OCI-LY1 (cell line): ENCODE data around the gene C10orf95.

Experiments used
- H2AFZ ChIP-seq: fragments of 200-600 bp; sonication (generic), shearing (Covaris generic); 2 replicates; pipeline ENCODE4 v1.6.0; 2014; ENCODE audit warnings: antibody characterized with exemption, mild to moderate bottlenecking, low read length
- H3F3A ChIP-seq: fragments of 200-600 bp; sonication (generic), shearing (Covaris generic); 2 replicates; pipeline ENCODE4 v1.6.0; 2014; ENCODE audit warnings: mild to moderate bottlenecking, antibody characterized with exemption, low read length, moderate library complexity; ENCODE audit not compliant: insufficient read depth
- H3K27ac ChIP-seq: fragments of 200-600 bp; sonication (generic); 2 replicates; pipeline ENCODE4 v1.5.1; 2014; ENCODE audit warnings: low read length, mixed run types, mild to moderate bottlenecking, low read depth; ENCODE audit not compliant: poor library complexity, severe bottlenecking
- H3K27me3 ChIP-seq: fragments of 200-600 bp; sonication (generic); 2 replicates; pipeline ENCODE4 v1.6.0; 2014; ENCODE audit warnings: antibody characterized with exemption, mild to moderate bottlenecking, low read length, moderate library complexity; ENCODE audit not compliant: insufficient read depth
- H3K36me3 ChIP-seq: fragments of 200-600 bp; sonication (generic); 2 replicates; pipeline ENCODE4 v1.6.1; 2014; ENCODE audit warnings: mild to moderate bottlenecking, antibody characterized with exemption, low read length, moderate library complexity, mixed read lengths; ENCODE audit not compliant: insufficient read depth
- H3K4me1 ChIP-seq: fragments of 200-600 bp; sonication (generic); 2 replicates; pipeline ENCODE4 v1.5.1; 2014; ENCODE audit warnings: mild to moderate bottlenecking, low read length, moderate library complexity; ENCODE audit not compliant: insufficient read depth, severe bottlenecking
- H3K4me2 ChIP-seq: fragments of 200-600 bp; sonication (generic), shearing (Covaris generic); 2 replicates; pipeline ENCODE4 v1.6.1; 2014; ENCODE audit warnings: low read length
- H3K4me3 ChIP-seq: fragments of 200-600 bp; sonication (generic); 2 replicates; pipeline ENCODE4 v1.5.1; 2014; ENCODE audit warnings: low read length, low read depth, mild to moderate bottlenecking, mixed read lengths; ENCODE audit not compliant: poor library complexity, severe bottlenecking
- H3K79me2 ChIP-seq: fragments of 200-600 bp; shearing (Covaris generic); 2 replicates; pipeline ENCODE4 v1.6.1; 2016; ENCODE audit warnings: mixed run types, low read length, mixed read lengths; ENCODE audit not compliant: insufficient read depth
- H3K9ac ChIP-seq: fragments of 200-600 bp; sonication (generic), shearing (Covaris generic); 2 replicates; pipeline ENCODE4 v1.6.1; 2014; ENCODE audit warnings: mild to moderate bottlenecking, low read length, mixed read lengths
- H3K9me2 ChIP-seq: fragments of 200-600 bp; sonication (generic), shearing (Covaris generic); 2 replicates; pipeline ENCODE4 v1.6.1; 2014; ENCODE audit warnings: low read depth, mild to moderate bottlenecking, low read length, mixed read lengths
- H3K9me3 ChIP-seq: fragments of 200-600 bp; shearing (Covaris generic); 2 replicates; pipeline ENCODE4 v1.6.1; 2014; ENCODE audit warnings: low read length, mixed read lengths
- H4K20me1 ChIP-seq: fragments of 200-600 bp; sonication (generic), shearing (Covaris generic); 2 replicates; pipeline ENCODE4 v1.6.0; 2016; ENCODE audit warnings: mild to moderate bottlenecking, low read length; ENCODE audit not compliant: insufficient read depth
- CTCF ChIP-seq: fragments of 200-600 bp; sonication (generic), shearing (Covaris generic); IDR thresholded peaks from 2 replicates; pipeline ENCODE4 v1.5.1; 2017; ENCODE audit warnings: mild to moderate bottlenecking, antibody characterized with exemption, low read length, moderate library complexity, mixed read lengths
- EZH2 ChIP-seq: fragments of 200-600 bp; sonication (generic), shearing (Covaris generic); IDR thresholded peaks from 2 replicates; pipeline ENCODE4 v1.8.0; 2017; ENCODE audit warnings: borderline replicate concordance, mixed run types, mild to moderate bottlenecking, antibody characterized with exemption, low read length, moderate library complexity, mixed read lengths

Gene C10orf95

DNA sequence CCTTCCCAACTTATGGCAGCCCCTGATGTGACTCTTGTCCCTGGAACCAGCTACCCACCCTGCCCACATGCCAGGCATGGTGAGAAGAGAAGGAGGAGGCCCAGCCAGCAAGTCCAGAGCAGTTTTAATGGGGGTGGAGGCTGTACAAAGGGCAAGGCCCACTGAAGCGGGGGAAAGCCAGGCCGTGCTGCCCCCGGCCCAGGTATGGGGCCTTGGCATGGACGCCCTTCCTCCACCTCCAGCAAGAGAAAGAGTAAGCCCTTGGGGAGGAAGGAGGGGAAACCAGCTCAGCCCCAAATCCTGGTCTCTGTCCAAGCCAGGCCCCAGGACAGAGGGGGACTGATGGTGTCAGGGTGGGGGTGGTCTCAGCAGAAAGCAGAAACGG, 48.8 kb downstream of the C10orf95 start:
- H3K9me2 ChIP-seq: no peaks in the 10 kb centered on the region
- H3K4me3 ChIP-seq: no peak overlapping the region
- TF ChIP-seq EZH2 (no peak), CTCF (no peak)
- no peak overlapping the region for H3K9ac ChIP-seq
- no peaks in the 10 kb centered on the region for H3K9me3 ChIP-seq
- peaks cover 8% of the 10 kb centered on the region for H3K4me1 ChIP-seq
- no peak overlapping the region for H3K4me2 ChIP-seq
- no peak overlapping the region for H3K27ac ChIP-seq
- H4K20me1 ChIP-seq: no peaks in the 10 kb centered on the region
- H3K27me3 ChIP-seq: no peaks in the 10 kb centered on the region
- no peak overlapping the region for H2AFZ ChIP-seq
- no peaks in the 10 kb centered on the region; the same call in 1 of the 2 replicates for H3K36me3 ChIP-seq
- H3F3A ChIP-seq: no peaks in the 10 kb centered on the region
- H3K79me2 ChIP-seq: no peaks in the 10 kb centered on the region

- H3K79me2 ChIP-seq: no peaks in the 10 kb centered on the region
- no peak overlapping the region for H3K27ac ChIP-seq
- H3K4me3 ChIP-seq: no peak overlapping the region
- no peak for TF ChIP-seq EZH2
- no peak for TF ChIP-seq CTCF
- H2AFZ ChIP-seq: no peak overlapping the region
- H3K36me3 ChIP-seq: no peaks in the 10 kb centered on the region; the same call in 1 of the 2 replicates
- H3K9ac ChIP-seq: no peak overlapping the region
- peaks cover 9% of the 10 kb centered on the region for H3K4me1 ChIP-seq
- H3K27me3 ChIP-seq: no peaks in the 10 kb centered on the region
- H3F3A ChIP-seq: no peaks in the 10 kb centered on the region
- no peak overlapping the region for H3K4me2 ChIP-seq
- H3K9me3 ChIP-seq: no peaks in the 10 kb centered on the region
- H3K9me2 ChIP-seq: no peaks in the 10 kb centered on the region
- no peaks in the 10 kb centered on the region for H4K20me1 ChIP-seq
Observed at GRCh38 chr10:102401735-102402511, 49.4 kb downstream of the C10orf95 start.

DNA sequence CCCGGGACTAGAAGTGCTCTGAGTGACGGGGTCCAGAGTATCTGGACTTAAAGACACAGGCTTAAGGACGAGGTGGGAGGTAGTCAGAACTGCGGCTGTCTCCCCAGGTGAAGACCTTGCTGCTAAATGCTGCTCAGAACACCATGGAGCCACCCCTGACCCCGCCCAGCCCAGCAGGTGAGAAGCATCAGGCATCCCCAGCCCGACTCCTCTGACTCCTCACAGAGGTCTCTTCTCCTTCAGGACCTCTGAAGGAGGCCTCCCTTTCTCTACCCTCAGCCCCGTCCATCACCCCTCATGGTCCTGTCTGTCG, 50.0 kb downstream of the C10orf95 start:
- Histone ChIP-seq H3K27ac (no peak overlapping the region), H3K9me2 (no peaks in the 10 kb centered on the region), H3K4me1 (peaks cover 15% of the 10 kb centered on the region), H3K79me2 (no peaks in the 10 kb centered on the region), H4K20me1 (no peaks in the 10 kb centered on the region), H3K27me3 (no peaks in the 10 kb centered on the region), H3F3A (no peaks in the 10 kb centered on the region), H3K4me2 (no peak overlapping the region), H2AFZ (no peak overlapping the region), H3K4me3 (no peak overlapping the region), H3K36me3 (no peaks in the 10 kb centered on the region; the same call in 1 of the 2 replicates), H3K9me3 (no peaks in the 10 kb centered on the region), H3K9ac (no peak overlapping the region)
- TF ChIP-seq CTCF (no peak), EZH2 (no peak)
